NCI-H748 treated with DMSO at 0.1 percent for 48 hours (cell line): ENCODE data around the gene DYNLL1.
"Not testable (repeated sequence)": the region's sequence is repeated elsewhere in the genome, so short reads cannot be mapped to it uniquely, and the experiment has no call there.

ENCODE experiments used
- DNase-seq: peaks from one replicate; lab custom pipeline; 2025; lab: John Stamatoyannopoulos, UW

DYNLL1 gene

DNA sequence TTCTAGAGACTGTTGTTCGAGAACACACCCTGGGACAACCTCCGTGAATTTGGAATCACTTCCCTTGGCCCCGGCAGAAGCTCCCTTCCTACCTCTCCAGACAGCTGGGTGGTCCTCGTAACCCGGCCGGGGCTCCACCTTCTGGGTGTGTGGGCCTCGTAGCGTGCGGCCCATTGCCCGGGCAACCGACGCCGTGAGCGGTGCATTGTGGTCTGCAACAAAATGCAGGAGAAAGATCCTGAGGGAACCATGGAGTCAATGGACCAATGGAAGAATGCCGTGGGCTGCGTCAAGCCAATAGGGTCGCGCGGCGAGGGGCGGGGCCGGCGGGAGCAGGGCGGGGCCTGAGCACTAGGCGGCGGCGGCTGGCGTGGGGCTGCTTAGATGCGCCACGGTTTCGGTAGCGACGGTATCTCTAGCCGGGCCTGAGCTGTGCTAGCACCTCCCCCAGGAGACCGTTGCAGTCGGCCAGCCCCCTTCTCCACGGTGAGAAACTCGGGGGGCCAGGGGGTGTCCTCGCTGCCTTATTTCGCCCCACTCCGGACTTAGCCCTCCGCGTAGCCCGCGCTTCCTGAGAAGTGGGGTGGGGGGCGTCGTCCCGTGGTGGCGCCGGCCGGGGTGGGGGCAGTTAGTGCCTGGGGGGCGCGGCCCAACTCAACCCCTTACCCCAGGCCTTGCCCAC is at the start of gene DYNLL1:
Gene DYNLL1 (plus strand): TSS at position 383 of the 682 bp plus-strand sequence. CDS start 309 bp downstream, outside the sequence.
- DNase-seq: peak; percentile 91

DNA sequence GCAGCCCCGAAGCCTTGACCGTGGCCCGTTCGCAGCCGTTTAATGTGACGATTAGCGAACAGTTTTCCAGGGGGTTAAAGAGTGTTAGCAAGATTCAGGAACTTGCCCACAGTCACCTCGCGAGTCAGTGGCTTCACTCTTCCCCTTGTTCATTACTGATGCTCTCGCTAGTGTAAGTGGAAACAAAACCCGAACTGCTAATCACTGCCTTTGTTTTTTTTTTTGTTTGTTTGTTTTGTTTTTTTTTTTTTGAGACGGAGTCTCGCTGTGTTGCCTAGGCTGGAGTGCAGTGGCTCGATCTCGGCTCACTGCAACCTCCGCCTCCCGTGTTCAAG is 49.1 kb upstream of the DYNLL1 start:
- DNase-seq: not testable (repeated sequence)

DNA sequence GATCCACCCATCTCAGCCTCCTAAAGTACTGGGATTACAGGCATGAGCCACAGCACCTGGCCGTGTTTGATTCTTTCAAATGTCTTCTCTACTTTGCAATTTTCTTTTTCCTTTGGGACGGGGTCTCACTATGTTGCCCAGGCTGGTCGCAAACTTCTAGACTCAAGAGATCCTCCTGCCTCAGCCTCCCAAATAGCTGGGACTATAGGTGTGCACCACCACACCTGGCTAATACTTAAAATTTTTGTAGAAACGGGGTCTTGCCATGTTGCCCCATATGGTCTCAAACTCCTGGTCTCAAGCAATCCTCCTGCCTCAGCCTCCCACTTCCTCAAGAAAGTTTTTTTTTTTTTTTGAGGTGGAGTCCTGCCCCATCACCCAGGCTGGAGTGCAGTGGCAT is 47.9 kb upstream of the DYNLL1 start:
- DNase-seq: no peak

DNA sequence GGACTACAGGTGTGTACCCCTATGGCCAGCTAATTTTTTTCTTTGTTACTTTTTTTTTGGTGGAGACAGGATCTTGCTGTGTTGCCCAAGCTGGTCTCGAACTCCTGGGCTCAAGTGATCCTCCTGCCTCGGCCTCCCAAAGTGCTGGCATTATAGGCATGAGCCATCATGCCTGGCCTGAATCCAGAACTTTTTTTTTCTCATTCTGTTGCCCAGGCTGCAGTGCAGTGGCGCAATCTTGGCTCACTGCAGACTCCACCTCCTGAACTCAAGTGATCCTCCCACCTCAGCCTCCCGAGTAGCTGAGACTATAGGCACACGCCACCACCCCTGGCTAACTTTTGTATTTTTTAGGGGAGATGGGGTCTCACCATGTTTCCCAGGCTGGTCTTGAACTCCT is 43.4 kb upstream of the DYNLL1 start:
- not testable (repeated sequence) for DNase-seq

DNA sequence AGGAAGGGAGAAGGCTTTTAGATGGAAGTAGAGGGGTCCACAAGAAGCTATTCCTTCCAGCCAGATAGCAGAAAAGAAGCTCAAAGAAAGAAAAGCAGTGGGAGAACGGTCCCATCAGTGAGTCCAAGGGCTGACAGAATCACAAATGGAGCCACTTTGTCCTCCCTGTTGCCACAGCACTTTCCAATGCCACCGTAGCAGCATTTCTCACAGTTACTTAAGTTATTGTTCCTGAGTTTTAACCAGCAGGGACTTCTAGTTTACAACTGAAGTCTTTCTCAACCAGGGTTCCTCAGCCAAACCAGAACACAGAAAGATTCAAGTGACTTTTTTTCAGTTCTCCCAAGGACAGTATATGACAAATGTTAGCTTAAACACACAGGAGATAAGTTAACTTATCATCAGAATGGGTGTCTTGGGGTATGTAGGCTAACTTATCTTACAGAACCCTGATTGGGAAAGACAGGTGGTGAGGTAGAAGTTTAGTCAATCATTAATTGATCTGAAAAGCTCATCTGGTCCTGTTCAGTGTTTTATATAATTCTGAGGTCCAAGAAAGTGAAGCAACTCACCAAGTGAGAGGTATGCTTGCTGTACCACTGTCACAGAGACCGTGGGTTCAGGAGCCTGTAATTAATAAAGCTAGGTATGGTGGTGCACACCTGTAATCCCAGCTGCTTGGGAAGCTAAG is 42.7 kb upstream of the DYNLL1 start:
- DNase-seq: no peak

DNA sequence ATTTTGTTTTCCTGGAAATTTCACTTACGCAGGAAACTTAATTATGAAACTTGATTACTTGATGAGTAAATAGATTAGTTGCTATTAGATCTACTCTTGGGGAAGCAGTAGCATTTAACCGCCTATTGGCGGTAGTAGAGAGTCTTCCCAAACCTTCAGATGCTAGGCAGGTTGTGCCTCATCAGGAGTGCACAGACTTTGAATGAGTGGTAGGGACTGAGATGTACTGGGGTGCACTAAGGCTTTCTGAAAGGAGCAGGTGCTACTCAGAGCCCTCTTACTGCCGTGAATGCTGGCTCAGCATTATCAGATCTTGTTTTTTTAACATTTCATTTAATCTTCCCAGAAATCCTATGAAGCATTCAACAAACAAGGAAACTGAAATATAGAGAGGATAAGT is 41.9 kb upstream of the DYNLL1 start:
- no peak for DNase-seq

DNA sequence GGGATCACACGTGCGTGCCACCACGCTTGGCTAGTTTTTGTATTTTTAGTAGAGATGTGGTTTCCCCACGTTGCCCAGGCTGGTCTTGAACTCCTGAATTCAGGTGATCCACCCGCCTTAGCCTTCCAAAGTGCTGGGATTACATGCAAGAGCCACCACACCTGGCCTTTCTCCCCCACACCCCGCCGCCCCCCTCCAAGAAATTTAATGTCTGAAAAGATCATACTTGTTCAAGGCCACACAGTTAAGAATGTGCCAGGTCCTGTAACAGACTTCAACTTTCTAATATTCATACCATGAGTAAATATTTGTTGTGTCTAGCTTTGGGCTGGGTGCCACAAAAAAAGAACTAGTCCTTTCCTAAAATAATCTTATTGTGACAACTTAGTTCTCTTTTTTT is 40.6 kb upstream of the DYNLL1 start:
- DNase-seq: no peak

DNA sequence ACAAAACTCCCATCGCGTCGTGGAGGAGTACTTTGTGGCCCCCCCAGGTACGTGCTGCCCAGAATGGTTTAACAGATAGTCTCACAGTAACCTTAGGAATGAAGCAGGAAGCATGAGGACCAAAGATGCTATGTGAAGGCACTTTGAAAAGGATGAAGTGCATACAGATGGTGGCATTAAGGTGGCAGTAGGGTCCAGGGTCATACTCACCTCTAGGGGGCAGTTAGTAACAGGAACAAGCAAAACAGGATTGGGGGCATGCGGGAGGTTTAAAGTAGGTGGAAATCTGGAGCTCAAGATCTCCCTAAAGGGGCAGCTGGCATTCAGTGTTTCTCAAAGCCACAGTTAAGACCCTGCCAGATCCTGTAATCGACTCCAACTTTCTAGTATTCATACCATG is 38.8 kb upstream of the DYNLL1 start:
- DNase-seq: no peak

DNA sequence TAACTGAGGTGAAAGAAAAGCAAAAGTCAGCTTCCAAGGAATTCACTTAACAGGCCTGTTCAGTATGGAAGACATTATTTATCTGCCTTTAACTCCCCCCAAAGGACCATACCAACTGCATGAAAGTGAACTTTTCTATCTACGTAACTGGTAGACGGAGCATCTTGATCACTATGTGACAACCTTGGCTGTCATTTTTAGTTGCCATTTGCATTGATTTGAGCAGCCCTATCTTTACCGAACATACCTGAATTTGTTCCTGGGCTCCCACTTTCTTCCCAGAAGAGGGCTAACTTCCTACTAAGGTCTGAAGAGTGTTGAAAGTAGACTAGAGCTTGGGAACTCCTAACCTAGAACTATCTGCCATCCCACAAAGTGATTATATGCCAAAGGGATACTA is 35.8 kb upstream of the DYNLL1 start:
- no peak for DNase-seq

DNA sequence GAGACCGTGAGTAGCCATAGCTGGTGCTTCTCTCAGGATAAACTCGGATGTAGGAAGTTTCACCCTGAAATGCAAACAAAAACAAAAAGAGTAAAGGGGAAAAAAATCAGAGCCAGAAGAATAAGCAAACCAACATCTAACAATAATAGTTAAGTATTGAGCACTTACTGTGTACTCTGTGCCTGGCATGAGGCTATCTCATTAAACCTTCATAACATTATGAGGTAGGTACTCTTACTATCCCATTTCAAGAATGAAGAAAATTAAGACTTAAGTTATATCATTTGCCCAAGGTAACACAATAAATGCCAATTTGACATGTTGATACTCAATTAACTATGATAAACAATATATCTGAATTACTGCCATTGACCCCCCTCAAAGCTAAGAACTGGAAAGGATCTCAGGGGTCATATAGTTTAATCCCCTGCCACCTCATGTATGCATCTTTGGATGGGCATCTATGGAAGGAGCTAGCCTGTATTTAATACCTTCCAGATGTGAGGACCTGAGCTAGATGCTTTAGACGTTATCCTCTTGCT is 33.7 kb upstream of the DYNLL1 start:
- no peak for DNase-seq

DNA sequence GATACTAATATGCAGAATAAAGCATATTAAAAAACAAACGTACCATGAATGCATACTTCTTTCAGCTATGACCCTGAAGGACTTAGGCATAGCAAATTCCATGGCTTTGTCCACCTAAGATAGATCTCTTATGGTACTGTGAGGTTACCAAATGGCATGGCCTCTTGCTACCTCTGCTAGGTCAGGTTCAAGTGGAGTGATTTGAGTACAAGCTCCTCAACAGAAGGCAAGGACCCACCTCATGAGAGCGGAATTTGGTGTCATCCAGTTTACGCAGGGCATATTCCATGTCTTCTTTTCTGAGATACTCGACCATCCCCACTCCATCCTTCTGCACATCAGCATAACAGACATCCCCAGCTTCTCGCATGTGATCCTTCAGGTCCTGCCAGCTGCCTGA is 32.2 kb upstream of the DYNLL1 start:
- DNase-seq: no peak

DNA sequence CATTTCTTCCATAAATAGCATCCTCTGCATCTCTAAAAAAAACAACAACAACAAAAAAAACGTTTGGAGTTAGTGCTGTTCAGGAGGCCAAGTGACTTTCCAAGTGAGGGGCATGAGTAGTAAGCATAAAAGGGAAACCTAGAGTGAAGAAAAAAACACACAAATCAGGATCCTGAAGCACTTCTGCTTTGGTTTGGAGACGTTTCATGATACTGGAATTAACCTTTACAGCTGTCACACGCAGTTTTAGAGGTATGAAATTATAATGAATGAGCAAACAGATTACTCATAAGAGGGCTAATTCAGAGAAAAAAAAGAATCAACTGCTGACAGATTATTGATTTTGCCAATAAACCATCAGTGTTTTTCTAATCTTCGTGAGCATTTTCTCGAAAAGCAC is 30.2 kb upstream of the DYNLL1 start:
- DNase-seq: no peak

DNA sequence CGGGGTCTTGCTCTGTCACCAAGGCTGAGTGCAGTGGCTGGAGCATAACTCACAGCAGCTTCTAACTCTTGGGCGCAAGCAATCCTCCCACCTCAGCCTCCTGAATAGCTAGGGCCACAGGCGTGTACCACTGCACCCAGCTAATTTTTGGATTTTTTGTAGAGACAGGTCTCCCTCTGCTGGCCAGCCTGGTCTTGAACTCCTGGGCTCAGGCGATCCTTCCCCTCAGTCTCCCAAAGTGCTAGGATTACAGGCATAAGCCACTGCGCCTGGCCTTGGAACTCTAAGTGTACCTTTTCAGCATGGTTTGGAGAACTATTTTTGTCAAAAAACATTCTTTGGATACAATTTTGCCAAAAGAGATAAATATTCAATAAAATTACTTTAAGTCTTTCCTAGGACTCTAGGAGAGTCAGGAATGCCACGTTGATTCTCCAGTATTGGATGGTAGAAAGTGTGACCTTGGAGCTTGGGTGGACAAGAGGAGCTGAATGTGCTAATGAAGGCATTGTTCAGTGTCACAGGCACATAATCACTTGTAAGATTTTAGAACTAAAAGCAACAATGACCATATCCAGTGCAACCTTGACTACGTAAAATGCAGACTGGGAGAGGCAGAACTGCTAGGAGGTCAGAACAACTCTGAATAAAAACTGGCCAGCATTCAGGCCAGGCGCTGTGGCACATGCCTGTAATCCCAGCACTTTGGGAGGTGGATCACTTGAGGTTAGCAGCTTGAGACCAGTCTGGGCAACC is 29.2 kb upstream of the DYNLL1 start:
- DNase-seq: no peak

DNA sequence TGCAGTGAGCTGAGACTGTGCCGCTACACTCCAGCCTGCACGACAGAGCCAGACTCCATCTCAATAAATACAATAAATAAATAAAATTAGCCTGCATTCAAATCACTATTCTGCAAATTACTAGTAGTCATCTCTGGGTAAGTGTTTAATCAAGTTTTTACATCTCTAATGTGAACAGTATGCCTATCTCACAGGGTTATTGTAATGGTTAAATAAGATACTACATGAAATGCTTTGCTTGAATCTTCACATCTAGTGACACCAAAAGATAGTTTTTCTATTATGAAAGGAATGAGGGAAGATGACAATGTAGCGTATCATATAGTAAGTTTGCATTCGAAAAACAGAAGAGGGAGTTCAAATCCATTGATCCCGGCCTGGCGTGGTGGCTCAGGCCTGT is 28.5 kb upstream of the DYNLL1 start:
- no peak for DNase-seq

DNA sequence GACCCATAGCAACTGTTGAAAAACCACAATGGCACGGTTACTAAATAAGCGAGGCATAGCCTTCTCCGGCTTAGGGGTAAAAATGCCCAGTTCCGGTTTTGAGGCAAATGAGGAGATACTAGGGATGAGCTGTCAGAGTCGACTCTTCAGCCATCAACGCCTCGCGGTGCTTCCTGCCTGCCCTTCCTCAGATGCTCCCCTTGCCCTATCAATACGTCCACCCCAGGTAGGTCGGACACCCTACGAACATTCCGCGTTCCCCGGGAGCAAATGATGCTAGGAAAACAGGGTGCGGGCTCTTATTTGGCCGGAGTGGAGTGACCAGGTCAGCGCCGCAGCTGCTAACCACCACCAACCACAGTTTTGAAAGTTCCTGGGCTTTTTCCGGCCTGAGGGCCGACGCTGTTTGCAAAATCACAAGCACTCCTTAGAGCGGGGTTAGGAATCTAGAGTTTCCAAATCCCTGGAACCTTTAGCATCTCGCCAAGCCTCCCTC is 27.5 kb upstream of the DYNLL1 start:
- DNase-seq: peak; percentile 6

DNA sequence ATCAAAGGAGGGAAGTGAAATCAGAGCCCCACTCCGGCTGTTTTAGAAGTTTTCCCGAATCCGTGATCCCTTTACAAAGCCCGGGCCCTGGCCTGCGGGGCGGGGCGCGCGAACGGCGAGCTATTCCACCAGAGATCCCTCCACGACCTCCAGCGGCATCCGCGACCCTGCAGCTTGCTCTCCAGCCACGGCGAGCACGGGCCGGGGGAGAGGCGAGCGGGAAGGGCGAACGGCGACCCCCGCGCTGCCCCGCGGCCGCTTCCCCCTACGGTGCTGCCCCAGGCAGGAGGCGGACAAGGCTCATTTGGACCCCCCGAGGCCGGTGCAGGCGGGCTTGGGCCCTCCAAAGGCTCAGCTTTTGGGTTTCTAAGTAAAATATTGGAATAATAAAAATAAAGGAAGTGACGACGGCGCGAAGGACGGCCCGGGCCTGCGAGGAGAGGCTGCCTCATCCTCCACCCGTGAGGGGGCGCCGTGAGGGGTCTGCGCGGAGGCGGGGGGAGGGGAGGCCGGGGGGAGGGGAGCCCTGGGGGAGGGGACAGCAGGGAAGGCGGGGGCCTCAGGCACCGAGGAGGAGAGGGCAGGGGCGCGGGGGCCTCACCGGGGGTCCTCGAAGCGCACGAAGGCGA is 27.0 kb upstream of the DYNLL1 start:
- no peak for DNase-seq

DNA sequence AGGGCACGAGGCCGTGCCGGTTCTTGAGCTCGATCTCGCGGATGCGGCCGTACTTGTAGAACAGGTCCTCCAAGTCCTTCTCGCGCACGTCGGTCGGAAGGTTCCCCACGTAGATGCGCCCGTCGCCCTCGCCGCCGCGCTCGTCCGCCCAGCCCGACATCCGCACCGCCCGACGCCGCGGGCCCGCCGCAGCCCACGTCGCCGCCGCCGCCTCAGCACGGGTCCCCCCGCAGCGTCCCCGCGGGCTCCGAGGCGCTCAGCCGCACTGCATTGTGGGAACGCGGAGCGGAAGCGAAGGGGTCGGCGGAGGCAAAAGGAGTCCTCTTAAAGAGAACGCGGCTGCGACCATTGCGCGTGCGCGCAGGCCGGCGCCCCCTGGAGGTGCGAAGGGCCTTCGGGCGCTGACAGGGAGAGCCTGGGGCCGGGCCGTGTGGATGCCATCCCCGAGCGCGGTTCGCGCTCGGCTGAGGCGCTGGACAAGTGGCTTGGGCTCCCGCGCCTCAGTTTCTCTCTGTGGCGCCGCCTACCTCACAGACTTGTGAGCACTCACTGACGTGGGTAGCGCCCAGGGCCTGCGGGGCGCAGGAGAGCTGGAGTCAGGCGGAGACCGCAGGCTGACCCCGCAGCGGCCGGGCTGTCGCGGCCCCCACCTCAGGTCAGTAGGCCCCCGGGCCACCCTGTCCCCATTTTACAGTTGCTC is 26.3 kb upstream of the DYNLL1 start, which contains the start of gene SRSF9:
Gene SRSF9 (minus strand): TSS at position 299 of the 700 bp plus-strand sequence. CDS start 139 bp downstream, at position 160.
- peak; percentile 85 for DNase-seq

DNA sequence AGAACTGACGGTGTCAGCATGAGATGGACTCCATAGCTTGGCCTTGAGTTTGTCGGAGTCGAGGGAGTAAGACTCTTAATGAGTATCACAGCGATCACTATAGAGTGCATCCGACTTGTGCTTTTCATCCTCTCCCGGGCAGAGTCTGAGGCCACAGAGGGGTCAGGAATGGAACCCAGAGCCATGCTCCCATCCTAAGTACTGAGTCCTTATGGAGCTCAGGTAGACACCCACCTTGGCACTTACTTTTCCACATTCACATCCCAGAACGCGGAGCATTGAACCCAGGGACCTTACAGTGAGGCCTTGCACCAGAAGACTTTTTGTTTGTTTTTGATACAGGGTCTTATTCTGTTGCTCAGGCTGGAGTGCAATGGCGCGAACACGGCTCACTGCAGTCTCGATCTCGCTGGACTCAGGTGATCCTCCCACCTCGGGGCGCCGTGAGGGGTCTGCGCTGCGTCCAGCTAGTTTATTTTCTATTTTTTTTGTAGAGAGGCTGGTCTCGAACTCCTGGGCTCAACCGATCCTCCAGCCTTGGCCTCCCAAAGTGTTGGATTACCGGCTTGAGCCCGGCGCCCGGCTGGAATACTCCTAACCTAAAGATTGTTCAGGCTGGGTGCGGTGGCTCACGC is 25.6 kb upstream of the DYNLL1 start:
- no peak for DNase-seq

DNA sequence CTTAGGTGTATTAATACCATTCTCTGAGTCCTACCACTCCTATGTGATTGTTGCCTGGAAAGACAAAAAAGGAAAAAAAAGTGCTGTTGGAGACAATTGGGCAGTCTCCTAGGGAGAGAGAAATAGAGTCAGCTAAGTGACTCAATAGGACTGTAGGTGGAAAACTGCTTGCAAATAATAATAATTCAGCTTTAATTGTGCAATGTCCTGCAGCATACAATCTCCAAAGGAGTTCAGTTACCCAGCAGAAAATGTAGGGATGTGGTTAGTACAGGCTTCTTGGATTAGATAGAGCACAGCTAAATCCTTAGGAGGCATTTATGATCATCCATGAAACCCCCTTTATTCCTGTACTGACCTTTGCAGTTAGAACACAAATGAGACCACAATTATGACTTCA is 23.4 kb upstream of the DYNLL1 start:
- no peak for DNase-seq

DNA sequence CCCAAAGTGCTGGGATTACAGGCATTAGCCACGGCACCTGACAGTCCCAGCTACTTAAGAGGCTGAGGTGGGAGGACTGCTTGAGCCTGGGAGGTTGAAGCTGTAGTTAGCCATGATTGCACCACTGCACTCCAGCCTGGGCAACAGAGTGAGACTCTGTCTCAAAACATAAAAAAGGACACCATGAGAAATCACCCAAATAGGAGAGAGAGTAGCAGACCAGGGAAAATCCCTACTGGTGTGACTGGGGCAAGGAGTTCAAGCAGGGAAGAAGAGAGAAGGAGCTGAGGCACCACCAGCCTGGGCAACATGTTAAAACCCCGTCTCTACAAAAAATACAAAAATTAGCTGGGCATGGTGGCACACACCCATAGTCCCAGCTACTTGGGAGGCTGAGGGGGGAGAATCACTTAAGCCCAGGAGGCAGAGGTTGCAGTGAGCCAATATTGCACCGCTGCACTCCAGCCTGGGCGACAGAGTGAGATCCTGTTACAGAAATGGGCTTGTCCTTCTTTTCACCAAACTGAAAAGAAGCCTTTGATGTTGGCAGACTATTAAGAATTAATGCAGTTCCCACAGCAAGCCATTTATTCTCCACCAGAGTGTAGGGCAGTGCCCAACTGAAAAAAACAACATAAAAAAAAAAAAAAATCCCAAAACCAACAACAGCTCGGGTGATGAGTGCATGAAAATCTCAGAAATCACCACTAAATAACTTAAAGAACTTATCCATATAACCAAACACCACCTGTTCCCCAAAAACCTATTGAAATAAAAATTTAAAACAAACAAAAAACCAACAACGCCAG is 21.9 kb upstream of the DYNLL1 start:
- DNase-seq: no peak
